Measurements from ENCODE around the gene STAU1.
A peak's percentile ranks its signal among the peaks of the same experiment; 100 is the strongest.
"Not testable (repeated sequence)": the region's sequence is repeated elsewhere in the genome, so short reads cannot be mapped to it uniquely, and the experiment has no call there.

STAU1 gene

GRCh38 chr20:49203011-49203410 lies 14.9 kb upstream of the STAU1 start:
- TF ChIP-seq CTCF (IDR thresholded peaks at IDR 0.05) = no peak
- no peak overlapping the region for H3K4me3 ChIP-seq (ENCODE audit: low read depth in 1 of 2, low read length in 1 of 2)
- H3K36me3 ChIP-seq = no peaks in the 10 kb centered on the region
- no peaks in the 10 kb centered on the region for H3K9me3 ChIP-seq
- no peaks in the 10 kb centered on the region for H3K27me3 ChIP-seq
- no peak overlapping the region for H3K27ac ChIP-seq
- H3K4me1 ChIP-seq (ENCODE audit: control insufficient read depth in 1 of 2, insufficient read depth in 1 of 2, low read depth in 1 of 2, low read length in 1 of 2) = no peaks in the 10 kb centered on the region

DNA sequence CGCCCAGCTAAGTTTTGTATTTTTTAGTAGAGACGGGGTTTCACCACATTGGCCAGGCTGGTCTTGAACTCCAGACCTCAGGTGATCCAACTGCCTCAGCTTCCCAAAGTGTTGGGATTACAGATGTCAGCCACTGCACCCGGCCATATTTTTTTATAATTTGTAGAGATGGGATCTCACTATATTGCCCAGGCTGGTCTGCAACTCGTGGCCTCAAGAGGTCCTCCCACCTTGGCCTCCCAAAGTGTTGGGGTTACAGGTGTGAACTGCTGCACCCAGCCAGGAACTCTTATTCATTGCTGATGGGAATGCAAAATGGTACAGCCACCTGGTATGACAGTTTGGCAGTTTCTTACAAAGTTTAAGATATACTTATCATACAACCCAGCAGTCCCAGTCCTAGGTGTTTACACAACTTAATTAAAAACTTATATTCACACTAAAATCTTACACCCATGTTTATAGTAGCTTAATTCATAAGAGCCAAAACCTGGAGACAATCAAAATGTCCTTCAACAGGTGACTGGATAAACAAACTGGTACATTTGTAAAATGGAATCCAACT lies 11.7 kb upstream of the STAU1 start:
- Histone ChIP-seq H3K27ac (no peak overlapping the region), H3K9me3 (no peaks in the 10 kb centered on the region), H3K27me3 (no peaks in the 10 kb centered on the region), H3K36me3 (no peaks in the 10 kb centered on the region), H3K4me1 (ENCODE audit: control insufficient read depth in 1 of 2, insufficient read depth in 1 of 2, low read depth in 1 of 2, low read length in 1 of 2) (no peaks in the 10 kb centered on the region), H3K4me3 (ENCODE audit: low read depth in 1 of 2, low read length in 1 of 2) (no peak overlapping the region)
- no peak for TF ChIP-seq CTCF (IDR thresholded peaks at IDR 0.05)

DNA sequence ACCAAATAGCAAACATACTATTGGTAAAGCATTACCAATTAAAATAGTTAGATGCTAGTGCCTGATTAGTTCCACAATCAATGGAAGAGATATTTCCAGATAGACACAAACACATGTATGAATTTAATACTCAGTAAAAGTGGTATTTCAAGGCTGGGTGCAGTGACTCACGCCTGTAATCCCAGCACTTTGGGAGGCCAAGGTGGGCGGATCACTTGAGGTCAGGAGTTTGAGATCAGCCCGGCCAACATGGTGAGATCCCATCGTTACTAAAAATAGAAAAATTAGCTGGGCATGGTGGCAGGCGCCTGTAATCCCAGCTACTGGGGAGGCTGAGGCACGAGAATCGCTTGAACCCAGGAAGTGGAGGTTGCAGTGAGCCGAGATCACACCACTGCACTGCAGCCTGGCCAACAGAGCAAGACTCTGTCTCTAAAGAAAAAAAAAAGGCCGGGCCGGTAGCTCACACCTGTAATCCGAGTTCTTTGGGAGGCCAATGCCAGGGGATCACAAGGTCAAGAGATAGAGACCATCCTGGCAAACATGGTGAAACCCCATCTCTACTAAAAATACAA lies 4.9 kb upstream of the STAU1 start:
- not testable (repeated sequence) for H3K9me3 ChIP-seq; H3K27me3 ChIP-seq; H3K36me3 ChIP-seq; H3K4me3 ChIP-seq (ENCODE audit: low read depth in 1 of 2, low read length in 1 of 2); H3K4me1 ChIP-seq (ENCODE audit: control insufficient read depth in 1 of 2, insufficient read depth in 1 of 2, low read depth in 1 of 2, low read length in 1 of 2); H3K27ac ChIP-seq

- H3K27ac ChIP-seq = peak overlapping the region; percentile 98
- no peaks in the 10 kb centered on the region for H3K36me3 ChIP-seq
- H3K9me3 ChIP-seq = no peaks in the 10 kb centered on the region
- TF ChIP-seq CTCF (IDR thresholded peaks at IDR 0.05) = no peak
- peak overlapping the region; percentile 75 to 77 for H3K4me3 ChIP-seq (ENCODE audit: low read depth in 1 of 2, low read length in 1 of 2)
- peaks cover 22 to 23% of the 10 kb centered on the region in 2 experiments for H3K4me1 ChIP-seq (ENCODE audit: control insufficient read depth in 1 of 2, insufficient read depth in 1 of 2, low read depth in 1 of 2, low read length in 1 of 2)
- H3K27me3 ChIP-seq = no peaks in the 10 kb centered on the region
Measured at GRCh38 chr20:49187330-49187850, 744 bp downstream of the STAU1 start.

GRCh38 chr20:49186535-49187329 lies 1.4 kb downstream of the STAU1 start:
- Histone ChIP-seq H3K36me3 (no peaks in the 10 kb centered on the region), H3K4me1 (ENCODE audit: control insufficient read depth in 1 of 2, insufficient read depth in 1 of 2, low read depth in 1 of 2, low read length in 1 of 2) (peaks cover 23 to 28% of the 10 kb centered on the region in 2 experiments), H3K9me3 (no peaks in the 10 kb centered on the region), H3K27ac (peak overlapping the region; percentile 98), H3K27me3 (no peaks in the 10 kb centered on the region), H3K4me3 (ENCODE audit: low read depth in 1 of 2, low read length in 1 of 2) (peak overlapping the region; percentile 75 to 77)
- TF ChIP-seq CTCF (IDR thresholded peaks at IDR 0.05) = no peak

Measured in neutrophil (primary cell).